Neural progenitor cell (in vitro differentiated cells): ENCODE measurements around the gene SFMBT2.

ENCODE experiments used
- EZH2phosphoT487 ChIP-seq: fragments of 200-600 bp; sonication (generic); IDR thresholded peaks from 2 replicates; pipeline ENCODE4 v1.6.1; 2017; ENCODE audit warnings: antibody characterized with exemption
- TF ChIP-seq, protein P1 (sequence below): fragments of 200-600 bp; sonication (generic); IDR thresholded peaks from 2 replicates; pipeline ENCODE4 v1.5.1; 2017; ENCODE audit warnings: antibody characterized with exemption, mild to moderate bottlenecking

DNA sequence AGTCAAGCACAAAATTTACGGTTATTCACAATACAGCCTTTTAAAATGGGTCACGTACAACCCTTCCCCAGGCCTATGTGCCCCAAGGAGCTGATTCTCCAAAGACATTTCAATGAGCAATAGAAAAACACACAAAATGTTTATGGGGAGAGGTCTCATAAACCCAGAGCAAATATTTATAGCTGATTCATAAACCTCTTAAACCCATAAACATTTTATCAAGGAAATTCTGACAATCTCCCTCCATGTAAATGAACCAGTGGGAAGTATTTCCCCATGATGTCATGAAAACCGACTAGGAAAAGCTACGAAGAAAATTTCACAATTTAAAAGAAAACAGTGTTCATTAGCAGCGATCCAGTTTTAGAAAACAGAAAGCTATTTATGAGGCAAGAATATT, 36.0 kb downstream of the SFMBT2 start:
- no peak for TF ChIP-seq EZH2phosphoT487
- TF ChIP-seq, protein P1, sequence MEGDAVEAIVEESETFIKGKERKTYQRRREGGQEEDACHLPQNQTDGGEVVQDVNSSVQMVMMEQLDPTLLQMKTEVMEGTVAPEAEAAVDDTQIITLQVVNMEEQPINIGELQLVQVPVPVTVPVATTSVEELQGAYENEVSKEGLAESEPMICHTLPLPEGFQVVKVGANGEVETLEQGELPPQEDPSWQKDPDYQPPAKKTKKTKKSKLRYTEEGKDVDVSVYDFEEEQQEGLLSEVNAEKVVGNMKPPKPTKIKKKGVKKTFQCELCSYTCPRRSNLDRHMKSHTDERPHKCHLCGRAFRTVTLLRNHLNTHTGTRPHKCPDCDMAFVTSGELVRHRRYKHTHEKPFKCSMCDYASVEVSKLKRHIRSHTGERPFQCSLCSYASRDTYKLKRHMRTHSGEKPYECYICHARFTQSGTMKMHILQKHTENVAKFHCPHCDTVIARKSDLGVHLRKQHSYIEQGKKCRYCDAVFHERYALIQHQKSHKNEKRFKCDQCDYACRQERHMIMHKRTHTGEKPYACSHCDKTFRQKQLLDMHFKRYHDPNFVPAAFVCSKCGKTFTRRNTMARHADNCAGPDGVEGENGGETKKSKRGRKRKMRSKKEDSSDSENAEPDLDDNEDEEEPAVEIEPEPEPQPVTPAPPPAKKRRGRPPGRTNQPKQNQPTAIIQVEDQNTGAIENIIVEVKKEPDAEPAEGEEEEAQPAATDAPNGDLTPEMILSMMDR = no peak
